ES-I3 (cell line): ENCODE data around the gene CNN2.

Experiments used
- H3K36me3 ChIP-seq: 2 replicates; pipeline ENCODE4 v1.6.1; 2013; ENCODE audit warnings: mild to moderate bottlenecking, low read length, control low read depth, moderate library complexity; ENCODE audit not compliant: insufficient read depth
- H3K4me1 ChIP-seq: 2 replicates; pipeline ENCODE4 v1.6.1; 2013; ENCODE audit warnings: mild to moderate bottlenecking, control low read depth, low read length; ENCODE audit not compliant: insufficient read depth
- H3K9ac ChIP-seq: 2 replicates; pipeline ENCODE4 v1.6.1; 2013; ENCODE audit warnings: low read depth, mild to moderate bottlenecking, low read length, moderate library complexity
- H3K9me3 ChIP-seq: 2 replicates; pipeline ENCODE4 v1.6.1; 2013; ENCODE audit warnings: mild to moderate bottlenecking, low read length, moderate library complexity; ENCODE audit not compliant: control insufficient read depth, insufficient read depth

Gene CNN2

DNA sequence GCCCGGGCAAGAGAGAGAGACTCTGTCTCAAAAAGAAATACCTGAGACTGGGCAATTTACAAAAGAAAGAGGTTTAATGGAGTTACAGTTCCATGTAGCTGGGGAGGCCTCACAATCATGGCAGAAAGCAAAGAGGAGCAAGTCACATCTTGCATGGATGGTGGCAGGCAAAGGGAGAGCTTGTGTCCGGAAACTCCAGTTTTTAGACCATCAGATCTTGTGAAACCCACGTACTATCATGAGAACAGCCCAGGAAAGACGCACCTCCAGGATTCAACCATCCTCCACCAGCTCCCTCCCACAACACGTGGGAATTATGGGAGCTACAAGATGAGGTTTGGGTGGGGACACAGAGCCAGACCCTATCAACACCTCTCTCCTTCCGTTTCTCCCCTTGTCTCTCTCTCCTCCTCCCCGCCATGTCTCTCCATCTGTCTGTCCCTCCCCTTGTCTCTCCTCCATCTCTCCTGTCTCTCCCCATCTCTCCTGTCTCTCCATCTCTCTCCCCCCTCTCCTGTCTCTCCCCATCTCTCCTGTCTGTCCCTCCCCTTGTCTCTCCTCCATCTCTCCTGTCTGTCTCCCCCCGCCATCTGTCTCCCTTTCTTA is 58.7 kb downstream of the CNN2 start:
- Histone ChIP-seq H3K36me3 (peaks cover 3% of the 10 kb centered on the region), H3K9ac (no peak overlapping the region)

DNA sequence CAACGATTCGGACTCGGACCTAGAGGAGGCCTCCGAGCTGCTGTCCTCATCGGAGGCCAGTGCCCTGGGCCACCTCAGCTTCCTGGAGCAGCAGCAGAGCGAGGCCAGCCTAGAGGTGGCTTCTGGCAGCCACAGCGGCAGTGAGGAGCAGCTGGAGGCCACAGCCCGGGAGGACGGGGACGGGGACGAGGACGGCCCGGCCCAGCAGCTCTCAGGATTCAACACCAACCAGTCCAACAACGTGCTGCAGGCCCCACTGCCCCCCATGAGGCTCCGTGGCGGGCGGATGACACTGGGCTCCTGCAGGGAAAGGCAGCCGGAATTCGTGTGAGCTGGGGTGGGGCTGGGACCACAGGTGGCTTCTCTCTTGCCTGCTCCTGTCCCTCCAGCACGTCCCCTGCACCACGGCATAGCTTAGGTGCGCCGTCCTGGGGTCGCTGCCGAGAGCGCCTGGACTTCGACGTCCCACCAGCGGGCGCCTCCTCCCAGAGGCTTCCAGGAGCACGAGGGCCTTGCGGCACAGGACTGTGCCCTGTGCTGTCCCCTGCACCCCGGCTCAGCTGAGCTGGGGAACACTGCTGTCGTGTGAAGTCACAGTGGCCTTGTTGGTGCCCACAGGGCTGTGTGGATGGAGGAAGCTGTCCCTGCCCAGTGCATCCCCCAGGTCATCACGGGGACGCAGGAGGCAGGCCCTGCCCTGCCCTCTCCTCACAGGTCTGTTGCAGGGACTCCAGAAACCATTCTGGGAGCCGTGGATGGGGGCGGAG is 59.5 kb downstream of the CNN2 start:
- Histone ChIP-seq H3K4me1 (no peaks in the 10 kb centered on the region), H3K36me3 (peaks cover 3% of the 10 kb centered on the region), H3K9me3 (no peaks in the 10 kb centered on the region), H3K9ac (no peak overlapping the region)

More for the DNA sequence above, 58.7 kb downstream of the CNN2 start:
- Histone ChIP-seq H3K9me3 (no peaks in the 10 kb centered on the region), H3K4me1 (no peaks in the 10 kb centered on the region)

DNA sequence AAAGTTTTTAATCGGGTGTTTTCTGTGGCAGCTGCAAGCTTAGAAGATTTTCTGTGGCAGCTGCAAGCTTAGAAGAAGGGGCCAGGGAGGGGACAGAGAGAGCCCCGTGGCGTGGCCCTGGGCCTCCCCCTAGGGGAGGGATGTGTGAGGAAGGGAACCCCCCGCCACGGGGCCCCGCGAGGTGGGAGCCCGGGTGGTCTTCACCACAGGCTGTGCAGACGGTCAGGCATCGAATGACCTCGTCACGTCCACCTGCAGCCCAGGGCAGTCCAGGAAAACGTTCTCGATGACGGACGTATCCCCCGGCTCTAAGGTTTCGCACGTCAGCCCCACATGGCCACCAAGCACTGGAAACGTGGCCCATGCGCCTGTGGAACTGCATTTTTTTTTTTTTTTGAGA is 60.2 kb downstream of the CNN2 start:
- Histone ChIP-seq H3K9me3 (no peaks in the 10 kb centered on the region), H3K36me3 (peaks cover 3% of the 10 kb centered on the region), H3K4me1 (no peaks in the 10 kb centered on the region), H3K9ac (no peak overlapping the region)

DNA sequence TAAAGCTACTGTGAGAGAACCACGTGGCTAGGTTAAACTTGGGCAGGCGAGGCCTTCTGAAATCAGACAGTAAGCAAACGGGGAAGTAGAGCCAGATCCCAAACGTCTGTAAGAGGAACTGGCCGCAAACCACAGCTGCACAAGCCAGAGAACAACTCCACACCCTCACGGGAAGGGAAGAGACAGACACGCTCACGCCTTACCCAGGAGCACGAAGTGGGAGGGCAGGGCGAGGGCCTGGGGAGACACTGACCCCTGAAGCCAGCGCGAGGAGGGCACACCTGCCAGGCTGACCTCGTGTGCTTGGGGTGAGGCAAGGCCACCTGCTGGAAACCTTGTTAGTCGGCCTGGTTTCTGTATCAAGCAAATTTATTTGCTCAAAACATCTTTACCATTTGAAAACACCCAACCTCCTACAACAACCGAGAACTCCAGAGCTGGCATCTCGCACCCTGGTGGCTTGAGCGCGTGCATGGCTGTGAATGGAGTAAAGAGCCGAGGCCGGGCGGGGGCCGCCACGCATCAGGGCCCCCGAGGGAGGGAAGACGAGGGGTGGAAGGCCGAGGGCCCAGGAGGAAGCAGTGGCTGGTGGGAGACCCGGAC is 61.5 kb downstream of the CNN2 start:
- Histone ChIP-seq H3K9ac (no peak overlapping the region), H3K9me3 (no peaks in the 10 kb centered on the region), H3K4me1 (no peaks in the 10 kb centered on the region), H3K36me3 (peaks cover 9% of the 10 kb centered on the region)

DNA sequence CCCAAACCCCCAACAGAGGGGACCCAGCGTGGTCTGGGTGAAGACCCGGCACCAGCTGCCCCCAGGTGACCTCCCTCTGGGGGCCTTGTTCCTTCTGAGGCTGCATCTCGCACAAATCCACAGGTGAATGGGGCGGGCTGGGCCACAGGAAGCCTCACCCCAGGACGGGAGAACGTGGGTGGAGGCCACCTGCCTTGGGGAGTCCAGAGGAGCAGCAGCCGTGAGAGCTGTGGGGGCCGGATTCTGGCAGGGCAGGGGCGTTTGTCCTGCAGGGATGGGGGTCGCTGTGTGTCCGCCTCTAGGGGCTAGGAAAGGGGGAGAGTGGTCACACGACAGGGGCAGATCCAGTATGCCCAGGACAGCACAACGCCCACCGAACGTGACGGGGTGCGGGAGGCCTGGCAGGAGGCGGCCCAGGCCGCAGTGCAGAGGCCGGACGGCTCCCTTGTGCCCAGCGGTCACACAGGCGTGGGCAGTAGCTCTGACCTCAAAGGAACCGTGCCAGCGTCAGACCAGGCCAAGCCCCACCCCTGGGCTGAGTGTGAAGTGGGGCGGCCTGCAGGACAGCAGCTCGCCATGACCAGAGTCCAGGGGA is 62.1 kb downstream of the CNN2 start:
- Histone ChIP-seq H3K36me3 (peaks cover 9% of the 10 kb centered on the region), H3K4me1 (no peaks in the 10 kb centered on the region), H3K9ac (no peak overlapping the region), H3K9me3 (no peaks in the 10 kb centered on the region)
